HL-60 (cell line): ENCODE measurements around the gene IL22RA1.

Experiments used
- CTCF ChIP-seq: IDR thresholded peaks from one replicate; pipeline ENCODE4 v1.5.1; 2011; ENCODE audit warnings: low read length, control low read depth, inconsistent platforms; ENCODE audit not compliant: insufficient read depth
- GABPA ChIP-seq: IDR thresholded peaks from 2 replicates; pipeline ENCODE4 v1.6.1; 2012; ENCODE audit warnings: low read depth
- POLR2AphosphoS5 ChIP-seq: IDR thresholded peaks from 2 replicates; pipeline ENCODE4 v1.6.1; 2012; ENCODE audit warnings: low read depth
- REST ChIP-seq: IDR thresholded peaks from 2 replicates; pipeline ENCODE4 v1.6.1; 2012; ENCODE audit warnings: low read depth; ENCODE audit not compliant: insufficient replicate concordance
- SPI1 ChIP-seq: IDR thresholded peaks from 2 replicates; pipeline ENCODE4 v1.6.1; 2012; ENCODE audit warnings: low read depth, mild to moderate bottlenecking, borderline replicate concordance

GRCh38 chr1:24164004-24164403 lies 21.1 kb upstream of the IL22RA1 start:
- TF ChIP-seq GABPA (no peak), CTCF (no peak), POLR2AphosphoS5 (no peak), REST (no peak), SPI1 (no peak)
